GM12892 (cell line): ENCODE data around the gene ZSCAN10.

Experiments
- POLR2A ChIP-seq: IDR thresholded peaks from 2 replicates; pipeline ENCODE4 v1.6.1; 2011; ENCODE audit warnings: low read depth, low read length, control low read depth
- POLR2AphosphoS5 ChIP-seq: IDR thresholded peaks from 2 replicates; pipeline ENCODE4 v1.6.1; 2011; ENCODE audit warnings: low read depth, low read length, control low read depth
- TAF1 ChIP-seq: IDR thresholded peaks from 2 replicates; pipeline ENCODE4 v1.6.1; 2011; ENCODE audit warnings: low read depth, mild to moderate bottlenecking, control low read depth, low read length, borderline replicate concordance

DNA sequence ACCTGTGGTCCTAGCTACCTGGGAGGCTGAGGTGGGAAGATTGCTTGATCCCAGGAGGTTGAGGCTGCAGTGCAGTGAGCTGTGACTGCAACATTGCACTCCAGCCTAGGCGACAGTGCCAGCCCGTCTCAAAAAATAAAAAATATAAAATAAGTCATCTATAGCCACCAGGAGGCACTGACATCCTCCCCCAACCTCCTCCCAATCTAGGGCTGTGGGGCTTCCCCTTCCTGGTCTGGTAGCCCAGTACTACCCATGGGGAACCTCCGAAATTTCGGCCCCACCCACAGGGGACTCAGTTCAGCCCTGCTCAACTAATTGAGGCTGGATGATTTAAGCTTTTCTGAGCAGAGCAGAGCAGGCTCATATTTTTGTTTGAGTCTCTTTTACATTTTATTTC is 3.2 kb downstream of the ZSCAN10 start:
- TF ChIP-seq POLR2A: no peak
- TF ChIP-seq POLR2AphosphoS5: no peak
- TF ChIP-seq TAF1: no peak
